ENCODE data around the gene RTCB. TPM values are rescaled to one million over a fixed set of nuclear protein-coding genes. Genes with fewer than 3 reads are reported as not detected.

The RTCB gene
- total RNA-seq, 1 experiment from 2014 or later: 101 TPM

DNA sequence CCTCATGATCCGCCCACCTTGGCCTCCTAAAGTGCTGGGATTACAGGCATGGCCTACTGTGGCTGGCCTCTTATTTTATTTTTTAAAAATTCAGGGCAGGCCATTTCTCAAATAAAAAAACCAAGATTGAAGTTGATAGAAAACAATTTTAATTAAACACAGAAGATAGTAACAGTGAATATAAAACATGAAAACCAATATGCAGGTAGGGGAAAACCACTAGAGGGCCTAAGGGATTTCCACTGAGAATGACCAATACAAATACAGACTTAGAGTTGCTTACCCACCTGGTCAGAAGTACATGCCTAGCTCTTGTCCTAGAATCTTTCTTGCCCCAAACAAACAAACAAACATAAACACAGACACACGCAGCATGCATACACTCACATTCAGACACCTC lies 1.7 kb upstream of the RTCB start:
- no peak overlapping the region for H2AFZ ChIP-seq (ENCODE audit: low read length)
- H4K5ac ChIP-seq (ENCODE audit: insufficient read length, low read depth, low read length): no peak overlapping the region
- no peak overlapping the region for H2BK12ac ChIP-seq (ENCODE audit: insufficient read length, low read depth, low read length)
- peaks cover 4% of the 10 kb centered on the region for H3K23me2 ChIP-seq (ENCODE audit: insufficient read length, low read depth, low read length, poor library complexity, severe bottlenecking)
- peaks cover 18 to 22% of the 10 kb centered on the region in 2 experiments for H3K4me1 Mint-ChIP-seq
- H3K4me1 ChIP-seq (ENCODE audit: insufficient read depth, low read length): 0 out of 2 replicates have a peak, but pooled peaks cover 4% of the 10 kb centered on the region
- no peak overlapping the region for H3K4ac ChIP-seq (ENCODE audit: low read depth, low read length)
- no peak overlapping the region for H4K8ac ChIP-seq (replicated peaks; ENCODE audit: insufficient read length, low read depth, low read length)
- no peaks in the 10 kb centered on the region for H4K20me1 ChIP-seq (ENCODE audit: control insufficient read depth, insufficient read depth, insufficient read length)
- no peak overlapping the region for H3K27ac Mint-ChIP-seq
- no peak overlapping the region for H3K14ac ChIP-seq (ENCODE audit: insufficient read depth, low read length)
- H3K79me1 ChIP-seq (ENCODE audit: insufficient read depth, low read depth, low read length, poor library complexity, severe bottlenecking): peaks cover 8% of the 10 kb centered on the region
- H3K9ac ChIP-seq (ENCODE audit: extremely low read depth, insufficient read length, low read length): no peak overlapping the region
- H2AK5ac ChIP-seq (ENCODE audit: insufficient read length, low read length): no peak overlapping the region
- H2BK5ac ChIP-seq (ENCODE audit: insufficient read length, low read length): no peak overlapping the region
- H3K27me3 ChIP-seq (ENCODE audit: insufficient read depth, low read length): no peaks in the 10 kb centered on the region
- H3K23ac ChIP-seq (ENCODE audit: insufficient read length, low read depth, low read length): no peak overlapping the region
- TF ChIP-seq, protein P1, sequence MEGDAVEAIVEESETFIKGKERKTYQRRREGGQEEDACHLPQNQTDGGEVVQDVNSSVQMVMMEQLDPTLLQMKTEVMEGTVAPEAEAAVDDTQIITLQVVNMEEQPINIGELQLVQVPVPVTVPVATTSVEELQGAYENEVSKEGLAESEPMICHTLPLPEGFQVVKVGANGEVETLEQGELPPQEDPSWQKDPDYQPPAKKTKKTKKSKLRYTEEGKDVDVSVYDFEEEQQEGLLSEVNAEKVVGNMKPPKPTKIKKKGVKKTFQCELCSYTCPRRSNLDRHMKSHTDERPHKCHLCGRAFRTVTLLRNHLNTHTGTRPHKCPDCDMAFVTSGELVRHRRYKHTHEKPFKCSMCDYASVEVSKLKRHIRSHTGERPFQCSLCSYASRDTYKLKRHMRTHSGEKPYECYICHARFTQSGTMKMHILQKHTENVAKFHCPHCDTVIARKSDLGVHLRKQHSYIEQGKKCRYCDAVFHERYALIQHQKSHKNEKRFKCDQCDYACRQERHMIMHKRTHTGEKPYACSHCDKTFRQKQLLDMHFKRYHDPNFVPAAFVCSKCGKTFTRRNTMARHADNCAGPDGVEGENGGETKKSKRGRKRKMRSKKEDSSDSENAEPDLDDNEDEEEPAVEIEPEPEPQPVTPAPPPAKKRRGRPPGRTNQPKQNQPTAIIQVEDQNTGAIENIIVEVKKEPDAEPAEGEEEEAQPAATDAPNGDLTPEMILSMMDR (conservative IDR thresholded peaks at IDR 0.05): peak; percentile 69
- no peak overlapping the region for H3K4me2 ChIP-seq (ENCODE audit: insufficient read depth, insufficient read length, low read length)
- no peak overlapping the region for H3T11ph ChIP-seq (ENCODE audit: low read length)
- no peak overlapping the region for H3K27ac ChIP-seq (ENCODE audit: insufficient read length, low read depth, low read length)
- no peak overlapping the region for H2BK20ac ChIP-seq (ENCODE audit: low read depth, low read length, poor library complexity, severe bottlenecking)
- no peak overlapping the region for H2BK120ac ChIP-seq (ENCODE audit: low read depth, low read length, poor library complexity, severe bottlenecking)
- no peak overlapping the region for H4K91ac ChIP-seq (ENCODE audit: insufficient read length, low read depth, low read length)
- H3K79me2 ChIP-seq (ENCODE audit: insufficient read depth, low read length): peaks cover 13% of the 10 kb centered on the region; the same call in 1 of the 2 replicates
- H3K36me3 Mint-ChIP-seq (ENCODE audit: insufficient read depth in 1 of 3, low read depth in 3 of 3): peaks cover 4 to 13% (median 8%) of the 10 kb centered on the region in 3 experiments; a peak in 6 of 7 replicates
- H3K27me3 Mint-ChIP-seq (ENCODE audit: low read depth): peaks cover 39% of the 10 kb centered on the region
- H3K9me3 Mint-ChIP-seq: no peaks in the 10 kb centered on the region
- H2BK15ac ChIP-seq (ENCODE audit: low read depth, low read length): no peak overlapping the region
- no CpG with 5 or more reads among the region's 2 CpGs for WGBS (ENCODE audit: extremely low coverage, insufficient read length, low lambda C conversion rate)
- H3K18ac ChIP-seq (ENCODE audit: insufficient read length, low read depth, low read length): no peak overlapping the region
- H3K9me3 ChIP-seq (ENCODE audit: control insufficient read depth, low read depth, low read length): no peaks in the 10 kb centered on the region
- H3K56ac ChIP-seq (ENCODE audit: insufficient read length, low read depth, low read length): no peak overlapping the region
- DNase-seq: no peak
- no peak overlapping the region for H3K4me3 Mint-ChIP-seq

Data from H9 (cell line).